HG02884 (cell line): ENCODE results near the gene CFAP97.

ENCODE experiments used
- ATAC-seq: cut with Tn5 transposase; IDR thresholded peaks from one replicate; pipeline ENCODE4 v1.9.1; 2021; ENCODE audit warnings: mild to moderate bottlenecking, moderate library complexity; ENCODE audit not compliant: unreplicated experiment

The CFAP97 gene

DNA sequence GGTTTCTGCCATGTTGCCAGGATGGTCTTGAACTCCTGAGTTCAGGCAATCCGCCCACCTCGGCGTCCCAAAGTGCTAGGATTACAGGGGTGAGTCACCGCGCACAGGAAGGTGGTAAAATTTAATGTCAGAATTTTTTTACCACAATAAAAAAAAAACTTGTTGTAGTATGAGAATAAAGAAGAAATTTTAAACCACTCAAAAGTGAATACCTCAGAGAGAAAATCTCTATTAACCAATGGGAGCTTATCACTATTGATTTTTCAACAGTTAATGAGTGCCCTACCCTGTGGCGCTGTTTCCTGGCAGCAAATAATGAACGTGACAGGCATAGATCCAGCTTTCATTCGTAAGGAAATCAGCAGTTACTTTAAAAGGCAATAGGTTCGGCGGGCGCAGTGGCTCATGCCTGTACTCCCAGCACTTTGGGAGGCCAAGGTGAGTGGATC is 93.4 kb downstream of the CFAP97 start:
- ATAC-seq = no peak

- no peak for ATAC-seq
Observed at GRCh38 chr4:185109736-185110135, 94.1 kb downstream of the CFAP97 start.
